ENCODE measurements around the gene MSI2. TPM values are rescaled to one million over a fixed set of nuclear protein-coding genes. Genes with fewer than 3 reads are reported as not detected.

MSI2 gene
- total RNA-seq, 2 donors from 2014 or later = 88.3 to 114 TPM

DNA sequence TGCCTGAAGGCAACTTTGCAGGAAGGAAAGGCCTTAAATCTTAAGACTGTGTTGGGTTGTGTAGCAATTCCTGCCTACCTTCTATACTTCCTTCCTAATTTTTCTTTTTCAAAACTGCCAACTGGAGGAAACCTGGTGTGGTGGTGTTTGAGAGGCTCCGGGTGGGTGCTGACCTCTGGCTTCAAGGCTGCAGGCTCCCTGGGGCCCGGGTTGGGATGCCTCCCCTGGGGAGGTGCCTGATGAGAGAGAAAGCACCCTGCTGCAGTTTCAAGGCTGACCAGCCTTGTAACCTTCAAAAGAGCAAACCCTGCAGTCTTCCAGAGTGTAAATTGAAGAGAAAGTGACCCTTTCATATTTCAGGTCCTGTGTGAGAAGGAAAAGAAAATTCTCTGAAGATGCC lies 55.9 kb downstream of the MSI2 start:
- Histone ChIP-seq H3K36me3 (ENCODE audit: control insufficient read depth, insufficient read depth, low read length) (no peaks in the 10 kb centered on the region), H3K9me3 (ENCODE audit: control insufficient read depth, low read length) (no peaks in the 10 kb centered on the region), H3K4me1 (ENCODE audit: control insufficient read depth, insufficient read depth, low read length) (no peaks in the 10 kb centered on the region), H3K27ac (ENCODE audit: low read depth, low read length) (peak overlapping the region; percentile 65), H3K27me3 (ENCODE audit: control insufficient read depth, insufficient read depth, low read length, poor library complexity, severe bottlenecking) (no peaks in the 10 kb centered on the region), H3K4me3 (ENCODE audit: low read length) (no peak overlapping the region), H3K9ac (ENCODE audit: extremely low read depth, low read length, poor library complexity, severe bottlenecking) (no peak overlapping the region)
- WGBS, 2 experiments (ENCODE audit: insufficient coverage in 1 of 2, insufficient read length in 1 of 2) = 73 to 87% methylated on average over 2 of the region's 2 CpGs
- peaks cover 43% of the 10 kb centered on the region for H3K4me1 Mint-ChIP-seq
- H3K36me3 Mint-ChIP-seq (ENCODE audit: low read depth) = peaks cover 19% of the 10 kb centered on the region
- TF ChIP-seq, protein P1, sequence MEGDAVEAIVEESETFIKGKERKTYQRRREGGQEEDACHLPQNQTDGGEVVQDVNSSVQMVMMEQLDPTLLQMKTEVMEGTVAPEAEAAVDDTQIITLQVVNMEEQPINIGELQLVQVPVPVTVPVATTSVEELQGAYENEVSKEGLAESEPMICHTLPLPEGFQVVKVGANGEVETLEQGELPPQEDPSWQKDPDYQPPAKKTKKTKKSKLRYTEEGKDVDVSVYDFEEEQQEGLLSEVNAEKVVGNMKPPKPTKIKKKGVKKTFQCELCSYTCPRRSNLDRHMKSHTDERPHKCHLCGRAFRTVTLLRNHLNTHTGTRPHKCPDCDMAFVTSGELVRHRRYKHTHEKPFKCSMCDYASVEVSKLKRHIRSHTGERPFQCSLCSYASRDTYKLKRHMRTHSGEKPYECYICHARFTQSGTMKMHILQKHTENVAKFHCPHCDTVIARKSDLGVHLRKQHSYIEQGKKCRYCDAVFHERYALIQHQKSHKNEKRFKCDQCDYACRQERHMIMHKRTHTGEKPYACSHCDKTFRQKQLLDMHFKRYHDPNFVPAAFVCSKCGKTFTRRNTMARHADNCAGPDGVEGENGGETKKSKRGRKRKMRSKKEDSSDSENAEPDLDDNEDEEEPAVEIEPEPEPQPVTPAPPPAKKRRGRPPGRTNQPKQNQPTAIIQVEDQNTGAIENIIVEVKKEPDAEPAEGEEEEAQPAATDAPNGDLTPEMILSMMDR (conservative IDR thresholded peaks at IDR 0.05) = no peak
- H3K27ac Mint-ChIP-seq = no peak overlapping the region
- H3K27me3 Mint-ChIP-seq (ENCODE audit: insufficient read depth) = no peaks in the 10 kb centered on the region
- H3K9me3 Mint-ChIP-seq = no peaks in the 10 kb centered on the region
- no peak overlapping the region for H3K4me3 Mint-ChIP-seq
- DNase-seq = peak; percentile 45

DNA sequence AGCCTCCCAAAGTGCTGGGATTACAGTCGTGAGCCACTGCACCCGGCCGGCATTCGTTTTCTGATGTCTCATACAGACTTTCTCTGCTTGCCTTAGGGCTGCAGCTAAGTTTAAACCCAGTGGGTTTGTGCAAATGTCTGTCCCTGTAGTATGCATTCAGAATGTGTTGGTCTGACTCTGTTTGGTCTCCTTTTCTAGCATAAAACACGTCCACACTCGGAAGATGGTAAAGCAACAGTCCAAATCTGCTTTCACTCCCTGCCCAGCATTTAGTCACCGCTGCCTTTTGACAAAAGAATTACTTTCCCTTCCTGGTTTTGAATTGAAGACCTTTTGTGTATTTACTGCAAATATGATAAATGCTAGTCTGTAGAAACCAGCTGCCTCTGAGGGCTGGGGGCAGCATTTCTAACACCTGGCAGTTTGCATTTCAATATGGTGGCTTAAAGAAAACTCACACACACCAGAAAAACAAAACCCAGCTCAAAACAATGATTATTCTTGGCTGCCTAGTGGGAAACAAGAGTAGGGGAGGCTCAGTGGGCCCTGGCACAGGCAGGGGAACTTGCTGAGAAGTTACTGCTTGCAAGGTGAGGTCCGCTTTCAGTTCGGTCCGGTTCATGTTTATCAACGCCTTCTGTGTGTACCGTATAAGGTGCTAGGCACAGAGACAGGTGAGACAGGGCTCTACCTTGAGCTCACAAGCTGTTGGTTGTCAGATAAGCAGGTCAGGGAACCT lies 56.9 kb downstream of the MSI2 start:
- Histone ChIP-seq H3K27me3 (ENCODE audit: control insufficient read depth, insufficient read depth, low read length, poor library complexity, severe bottlenecking) (no peaks in the 10 kb centered on the region), H3K27ac (ENCODE audit: low read depth, low read length) (peak overlapping the region; percentile 65), H3K36me3 (ENCODE audit: control insufficient read depth, insufficient read depth, low read length) (no peaks in the 10 kb centered on the region), H3K4me1 (ENCODE audit: control insufficient read depth, insufficient read depth, low read length) (no peaks in the 10 kb centered on the region), H3K9me3 (ENCODE audit: control insufficient read depth, low read length) (no peaks in the 10 kb centered on the region), H3K9ac (ENCODE audit: extremely low read depth, low read length, poor library complexity, severe bottlenecking) (no peak overlapping the region), H3K4me3 (ENCODE audit: low read length) (no peak overlapping the region)
- Mint-ChIP-seq H3K4me3 (no peak overlapping the region), H3K27ac (peak overlapping the region; percentile 27), H3K9me3 (no peaks in the 10 kb centered on the region), H3K27me3 (ENCODE audit: insufficient read depth) (no peaks in the 10 kb centered on the region), H3K4me1 (peaks cover 40% of the 10 kb centered on the region), H3K36me3 (ENCODE audit: low read depth) (peaks cover 22% of the 10 kb centered on the region)
- peak; percentile 61 for DNase-seq
- WGBS, 2 experiments (ENCODE audit: insufficient coverage in 1 of 2, insufficient read length in 1 of 2) = 81 to 92% methylated on average over 11 to 12 of the region's 12 CpGs
- TF ChIP-seq, protein P1 (conservative IDR thresholded peaks at IDR 0.05) = no peak

DNA sequence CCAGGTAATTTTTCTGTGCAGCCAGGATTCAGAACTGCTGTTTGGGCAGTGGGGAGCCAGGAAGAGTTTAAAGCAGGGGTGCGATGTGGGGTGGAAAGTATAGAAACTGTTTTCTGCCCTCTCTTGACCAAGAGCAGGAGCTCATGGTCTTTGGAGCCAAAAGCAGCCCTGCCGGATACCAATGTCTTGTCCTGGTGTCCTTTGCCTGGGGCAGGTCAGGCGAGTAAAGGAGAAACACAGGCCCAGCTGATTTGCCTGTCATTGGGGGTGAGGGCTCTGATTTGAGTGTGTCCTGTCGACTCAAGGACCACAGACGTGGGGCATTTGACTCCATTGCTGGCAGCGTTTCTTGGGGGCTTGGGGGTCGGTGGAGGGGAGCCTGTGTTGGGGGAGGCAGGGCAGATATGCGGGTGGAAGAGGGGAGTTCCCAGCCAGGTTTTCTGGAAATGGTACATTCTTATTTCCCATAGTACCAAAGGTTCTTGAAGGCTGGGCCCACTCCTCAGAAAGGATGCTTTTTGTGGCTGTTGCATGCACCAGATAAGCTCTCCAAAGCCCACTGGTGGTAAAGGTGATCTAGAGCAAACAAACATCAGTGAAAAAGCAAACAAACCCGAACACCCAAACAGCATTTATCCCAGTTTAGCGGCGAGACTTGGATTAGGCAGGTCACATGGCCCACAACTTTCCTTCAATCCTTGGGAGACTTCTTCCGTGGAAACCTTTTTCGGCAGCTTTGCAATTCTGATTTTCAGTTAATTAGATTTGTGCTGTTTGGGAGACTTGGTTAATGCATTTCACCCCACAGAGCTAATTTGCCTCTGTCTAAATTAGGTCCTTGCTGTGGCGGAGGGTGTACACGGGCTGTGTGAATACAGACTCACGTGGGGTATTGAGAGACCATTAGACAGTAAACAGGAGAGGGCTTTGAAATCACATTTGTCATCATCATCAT lies 59.0 kb downstream of the MSI2 start:
- H3K27ac Mint-ChIP-seq = peak overlapping the region; percentile 11
- H3K27me3 ChIP-seq (ENCODE audit: control insufficient read depth, insufficient read depth, low read length, poor library complexity, severe bottlenecking) = no peaks in the 10 kb centered on the region
- no peak overlapping the region for H3K4me3 ChIP-seq (ENCODE audit: low read length)
- DNase-seq = peak; percentile 49
- peaks cover 45% of the 10 kb centered on the region for H3K4me1 Mint-ChIP-seq
- no peaks in the 10 kb centered on the region for H3K27me3 Mint-ChIP-seq (ENCODE audit: insufficient read depth)
- peaks cover 30% of the 10 kb centered on the region for H3K36me3 Mint-ChIP-seq (ENCODE audit: low read depth)
- no peaks in the 10 kb centered on the region for H3K9me3 Mint-ChIP-seq
- peak overlapping the region; percentile 11 for H3K27ac ChIP-seq (ENCODE audit: low read depth, low read length)
- TF ChIP-seq, protein P1 (conservative IDR thresholded peaks at IDR 0.05) = no peak
- WGBS, 2 experiments (ENCODE audit: insufficient coverage in 1 of 2, insufficient read length in 1 of 2) = 86 to 98% methylated on average over 10 to 16 of the region's 16 CpGs
- no peaks in the 10 kb centered on the region for H3K36me3 ChIP-seq (ENCODE audit: control insufficient read depth, insufficient read depth, low read length)
- no peak overlapping the region for H3K9ac ChIP-seq (ENCODE audit: extremely low read depth, low read length, poor library complexity, severe bottlenecking)
- H3K4me1 ChIP-seq (ENCODE audit: control insufficient read depth, insufficient read depth, low read length) = no peaks in the 10 kb centered on the region
- no peak overlapping the region for H3K4me3 Mint-ChIP-seq
- no peaks in the 10 kb centered on the region for H3K9me3 ChIP-seq (ENCODE audit: control insufficient read depth, low read length)

Data from endodermal cell (in vitro differentiated cells).